Motor neuron (in vitro differentiated cells): ENCODE results near the gene WSCD1. TPM values are rescaled to one million over a fixed set of nuclear protein-coding genes. Genes with fewer than 3 reads are reported as not detected.
A peak's percentile ranks its signal among the peaks of the same experiment; 100 is the strongest.

Source experiments
- ATAC-seq, 8 experiments: fragments of 200-7000 bp; cut with Tn5 transposase; replicated peaks in 6 of 8; 2 replicates each; pipeline ENCODE4 v1.8.0; 2021; ENCODE audit warnings: mild to moderate bottlenecking in 8 of 8, moderate library complexity in 8 of 8
- H3K27ac ChIP-seq, 2 donors: fragments of 250-450 bp; sonication (Bioruptor Pico); 2 replicates each; pipeline ENCODE4 v1.9.0; 2021; ENCODE audit warnings: antibody characterized with exemption in 2 of 2, mild to moderate bottlenecking in 2 of 2, moderate library complexity in 1 of 2
- H3K4me1 ChIP-seq, 2 donors: fragments of 250-450 bp; sonication (Bioruptor Pico); replicated peaks in 1 of 2; 2 replicates each; pipeline ENCODE4 v1.6.1; 2021; ENCODE audit warnings: antibody characterized with exemption in 2 of 2, mild to moderate bottlenecking in 2 of 2, moderate library complexity in 1 of 2
- H3K4me3 ChIP-seq, 5 donors: fragments of 250-450 bp; sonication (Bioruptor Pico); 2 replicates each; pipeline ENCODE4 v1.9.0; 2021; ENCODE audit warnings: antibody characterized with exemption in 5 of 5, mild to moderate bottlenecking in 5 of 5, moderate library complexity in 4 of 5
- WGBS, 10 experiments: fragments of 450-650 bp; shearing (Covaris generic); methylation state at CpG; one replicate each; pipeline ENCODE4 v1.0.0; 2022; 5-methylcytosine and 5-hydroxymethylcytosine counted together
- in situ Hi-C, 9 experiments: fragments of 400-800 bp; cut with MboI; loops; one replicate each; pipeline ENCODE4 v1.15.0; 2021; ENCODE audit warnings: low sequenced_read_pairs in 9 of 9, low pct_unique_long_range_greater_than_20kb in 2 of 9; ENCODE audit not compliant: unreplicated experiment in 9 of 9
- total RNA-seq, 8 experiments: library from RNA; unstranded; fragments of 300-600 nt; gene quantifications; 2 replicates each; pipeline versions ENCODE4 v1.2.3 to v1.2.4, GENCODE V29; 2022

Gene WSCD1
- total RNA-seq, 8 experiments from 2014 or later: 0.10 to 28.3 (median 22.9) TPM; not detected in 1

- Histone ChIP-seq H3K27ac (no peak overlapping the region), H3K4me1 (peaks cover 23 to 27% of the 10 kb centered on the region in 2 donors), H3K4me3 (no peak overlapping the region)
- no peak for ATAC-seq
- in situ Hi-C loops: no loop called here
- WGBS, 10 experiments: 0 to 81% (median 50%) methylated on average over 2 to 5 of the region's 5 CpGs; no CpG with 5 or more reads in 1 of the 10 experiments
Observed at GRCh38 chr17:6135236-6135635, 65.1 kb downstream of the WSCD1 start.

- 40 to 100% (median 85%) methylated on average over 1 to 8 of the region's 8 CpGs; no CpG with 5 or more reads in 3 of the 10 experiments for WGBS, 10 experiments
- Histone ChIP-seq H3K4me3 (no peak overlapping the region), H3K27ac (no peak overlapping the region), H3K4me1 (peaks cover 27 to 31% of the 10 kb centered on the region in 2 donors)
- in situ Hi-C loops: no loop called here
- no peak for ATAC-seq
Observed at GRCh38 chr17:6135996-6136395, 65.8 kb downstream of the WSCD1 start.

- peak in 1 of 8 experiments; percentile 32 for ATAC-seq
- Histone ChIP-seq H3K4me1 (peaks cover 17 to 19% of the 10 kb centered on the region in 2 donors), H3K4me3 (no peak overlapping the region), H3K27ac (no peak overlapping the region)
- WGBS, 10 experiments: 4 to 93% (median 40%) methylated on average over 2 to 8 of the region's 11 CpGs; no CpG with 5 or more reads in 2 of the 10 experiments
- in situ Hi-C loops: no loop called here
Observed at GRCh38 chr17:6137716-6138502, 67.7 kb downstream of the WSCD1 start.

- no peak overlapping the region for H3K4me3 ChIP-seq
- no peak overlapping the region for H3K27ac ChIP-seq
Observed at GRCh38 chr17:6138761-6139446, 68.7 kb downstream of the WSCD1 start.

GRCh38 chr17:6139447-6139832 is 69.3 kb downstream of the WSCD1 start:
- in situ Hi-C loops: no loop called here
- Histone ChIP-seq H3K27ac (no peak overlapping the region), H3K4me3 (no peak overlapping the region)

More at GRCh38 chr17:6138761-6139446, 68.7 kb downstream of the WSCD1 start:
- no peak for ATAC-seq
- H3K4me1 ChIP-seq: peaks cover 17 to 19% of the 10 kb centered on the region in 2 donors
- 0 to 79% (median 38%) methylated on average over 1 to 3 of the region's 3 CpGs; no CpG with 5 or more reads in 3 of the 10 experiments for WGBS, 10 experiments
- in situ Hi-C loops: no loop called here

GRCh38 chr17:6140188-6140587 is 70.0 kb downstream of the WSCD1 start:
- Histone ChIP-seq H3K27ac (no peak overlapping the region), H3K4me3 (no peak overlapping the region), H3K4me1 (peaks cover 17 to 19% of the 10 kb centered on the region in 2 donors)
- 0 to 94% (median 55%) methylated on average over 1 to 2 of the region's 2 CpGs; no CpG with 5 or more reads in 5 of the 10 experiments for WGBS, 10 experiments
- ATAC-seq: no peak
- in situ Hi-C loops: no loop called here

More at GRCh38 chr17:6139447-6139832, 69.3 kb downstream of the WSCD1 start:
- 7 to 98% (median 76%) methylated on average over 3 to 8 of the region's 8 CpGs for WGBS, 10 experiments
- ATAC-seq: no peak
- peaks cover 17 to 19% of the 10 kb centered on the region in 2 donors for H3K4me1 ChIP-seq

- Histone ChIP-seq H3K4me1 (peaks cover 17 to 19% of the 10 kb centered on the region in 2 donors), H3K4me3 (no peak overlapping the region), H3K27ac (no peak overlapping the region)
- in situ Hi-C loops: no loop called here
- peak in 5 of 8 experiments; percentile 22 to 74 (median 63) for ATAC-seq
- 40 to 95% (median 89%) methylated on average over 2 to 8 of the region's 8 CpGs for WGBS, 10 experiments
Observed at GRCh38 chr17:6140728-6141330, 70.7 kb downstream of the WSCD1 start.

- Histone ChIP-seq H3K4me3 (no peak overlapping the region), H3K27ac (no peak overlapping the region), H3K4me1 (peaks cover 19 to 28% of the 10 kb centered on the region in 2 donors)
- in situ Hi-C loops: no loop called here
- 0 to 75% (median 60%) methylated on average over 1 to 6 of the region's 6 CpGs; no CpG with 5 or more reads in 1 of the 10 experiments for WGBS, 10 experiments
- peak in 1 of 8 experiments; percentile 13 for ATAC-seq
Observed at GRCh38 chr17:6142701-6143100, 72.5 kb downstream of the WSCD1 start.

- in situ Hi-C loops: no loop called here
- Histone ChIP-seq H3K4me3 (no peak overlapping the region), H3K4me1 (peaks cover 0 to 12% of the 10 kb centered on the region in 2 donors), H3K27ac (no peak overlapping the region)
- ATAC-seq: no peak
- WGBS, 10 experiments: 0 to 80% (median 73%) methylated on average over 1 to 2 of the region's 4 CpGs; no CpG with 5 or more reads in 6 of the 10 experiments
Observed at GRCh38 chr17:6145946-6146345, 75.8 kb downstream of the WSCD1 start.

GRCh38 chr17:6147042-6147441 is 76.9 kb downstream of the WSCD1 start:
- Histone ChIP-seq H3K4me3 (no peak overlapping the region), H3K27ac (no peak overlapping the region), H3K4me1 (peaks cover 0 to 11% of the 10 kb centered on the region in 2 donors)
- ATAC-seq: peak in 5 of 8 experiments; percentile 55 to 77 (median 65)
- in situ Hi-C loops: no loop called here
- WGBS, 10 experiments: 0 to 80% (median 40%) methylated on average over 1 to 6 of the region's 7 CpGs; no CpG with 5 or more reads in 1 of the 10 experiments

GRCh38 chr17:6153375-6153774 is 83.2 kb downstream of the WSCD1 start:
- in situ Hi-C loops: no loop called here

GRCh38 chr17:6157716-6158115 is 87.5 kb downstream of the WSCD1 start:
- ATAC-seq: no peak
- H3K4me1 ChIP-seq: peaks cover 37 to 39% of the 10 kb centered on the region in 2 donors
- no peak overlapping the region for H3K27ac ChIP-seq
- no peak overlapping the region for H3K4me3 ChIP-seq
- 80 to 83% methylated on average over 1 of the region's 4 CpGs; no CpG with 5 or more reads in 8 of the 10 experiments for WGBS, 10 experiments
- in situ Hi-C loops: no loop called here

More at GRCh38 chr17:6153375-6153774, 83.2 kb downstream of the WSCD1 start:
- H3K4me3 ChIP-seq: no peak overlapping the region
- no peaks in the 10 kb centered on the region for H3K4me1 ChIP-seq
- WGBS, 10 experiments: 0 to 76% (median 51%) methylated on average over 1 to 5 of the region's 6 CpGs; no CpG with 5 or more reads in 1 of the 10 experiments
- no peak overlapping the region for H3K27ac ChIP-seq
- ATAC-seq: no peak
